Measurements from ENCODE around the gene IFIT1B. TPM values are rescaled to one million over a fixed set of nuclear protein-coding genes. Genes with fewer than 3 reads are reported as not detected.

Gene IFIT1B
- total and polyA plus RNA-seq, 11 donors: 0.24 to 0.25 TPM; not detected in 9

- intact Hi-C loops (cut with DNase I): no loop called here
- peaks cover 3 to 65% (median 52%) of the 10 kb centered on the region in 12 donors for H3K4me1 ChIP-seq
- H3K4me3 ChIP-seq: no peak overlapping the region
- no peaks in the 10 kb centered on the region for H3K36me3 ChIP-seq
- H3K27ac ChIP-seq: peak overlapping the region; percentile 57 to 93 (median 78)
- DNase-seq (no peak), ATAC-seq (peak in 1 of 4 donors; percentile 5)
- peaks cover 0 to 10% (median 0%) of the 10 kb centered on the region in 12 donors for H3K9me3 ChIP-seq
- no peaks in the 10 kb centered on the region for H3K27me3 ChIP-seq
- TF ChIP-seq CTCF (IDR thresholded peaks at IDR 0.05): no peak
- 63 to 65% (median 63%) methylated on average over 1 of the region's 1 CpG for WGBS, 4 donors
These were observed 26.5 kb upstream of the IFIT1B start for GRCh38 chr10:89351412-89351779.

- intact Hi-C loops (cut with DNase I): no loop called here
- Histone ChIP-seq H3K4me1 (peaks cover 3 to 61% (median 47%) of the 10 kb centered on the region in 12 donors), H3K9me3 (peaks cover 0 to 10% (median 0%) of the 10 kb centered on the region in 12 donors), H3K27me3 (no peaks in the 10 kb centered on the region), H3K27ac (peak overlapping the region; percentile 57 to 93 (median 78)), H3K36me3 (no peaks in the 10 kb centered on the region), H3K4me3 (no peak overlapping the region)
- ATAC-seq (peak; percentile 59 to 88 (median 64)), DNase-seq (peak in 3 of 5 donors; percentile 51 to 52 (median 52))
- TF ChIP-seq POLR2A (IDR thresholded peaks at IDR 0.05) (no peak), CTCF (IDR thresholded peaks at IDR 0.05) (no peak)
- 43 to 51% (median 45%) methylated on average over 12 of the region's 12 CpGs for WGBS, 4 donors
These were observed 25.9 kb upstream of the IFIT1B start for GRCh38 chr10:89351780-89352597.

- WGBS, 4 donors: 86 to 93% (median 90%) methylated on average over 4 of the region's 4 CpGs
- Histone ChIP-seq H3K36me3 (no peaks in the 10 kb centered on the region), H3K27me3 (no peaks in the 10 kb centered on the region), H3K4me3 (no peak overlapping the region), H3K4me1 (peaks cover 3 to 55% (median 39%) of the 10 kb centered on the region in 12 donors), H3K9me3 (peaks cover 0 to 10% (median 0%) of the 10 kb centered on the region in 12 donors), H3K27ac (peak overlapping the region in 3 of 12 donors; percentile 82 to 86 (median 85))
- intact Hi-C loops (cut with DNase I): no loop called here
- DNase-seq (no peak), ATAC-seq (no peak)
- TF ChIP-seq CTCF (IDR thresholded peaks at IDR 0.05) (no peak), POLR2A (IDR thresholded peaks at IDR 0.05) (no peak)
These were observed 25.1 kb upstream of the IFIT1B start for GRCh38 chr10:89352802-89353201.

GRCh38 chr10:89355394-89355931, 22.4 kb upstream of the IFIT1B start:
- Histone ChIP-seq H3K9me3 (peaks cover 0 to 10% (median 0%) of the 10 kb centered on the region in 12 donors), H3K4me3 (no peak overlapping the region), H3K27me3 (no peaks in the 10 kb centered on the region), H3K4me1 (peaks cover 0 to 33% (median 21%) of the 10 kb centered on the region in 12 donors), H3K27ac (peak overlapping the region in 1 of 12 donors; percentile 35), H3K36me3 (no peaks in the 10 kb centered on the region)
- DNase-seq (no peak), ATAC-seq (no peak)
- intact Hi-C loops (cut with DNase I): loop anchor here in 1 of 10 donors (5.0 kb wide), 1 partner anchor 53 kb away; the partner anchor contains the start of gene IFIT2
- WGBS, 4 donors: 86 to 96% (median 94%) methylated on average over 2 of the region's 2 CpGs
- TF ChIP-seq CTCF (IDR thresholded peaks at IDR 0.05) (no peak), POLR2A (IDR thresholded peaks at IDR 0.05) (no peak)

Data from heart left ventricle (tissue), 16 donors.